IMR-90 (cell line): ENCODE data around the gene OVOL1. TPM values are rescaled to one million over a fixed set of nuclear protein-coding genes. Genes with fewer than 3 reads are reported as not detected.
A peak's percentile ranks its signal among the peaks of the same experiment; 100 is the strongest.

Experiments
- ATAC-seq: fragments of 200-7000 bp; cut with Tn5 transposase; 2 replicates; pipeline ENCODE4 v1.9.1; 2020; ENCODE audit warnings: low read depth, mild to moderate bottlenecking, moderate library complexity
- BruUV-seq: library from RNA; stranded (reverse); fragments of 400-500 nt; replicated peaks from 2 replicates; lab custom pipeline; 2021; lab: Mats Ljungman, UMichigan
- CTCF ChIA-PET: fragments of 300-600 bp; formaldehyde crosslinking; extraction: SDS; loops from one replicate; lab custom pipeline; 2021; ENCODE audit warnings: antibody characterized with exemption; lab: Yijun Ruan, JAX
- POLR2A ChIA-PET: fragments of 300-600 bp; sonication (Branson Sonifier 250); formaldehyde crosslinking; loops from one replicate; lab custom pipeline; 2022; ENCODE audit warnings: antibody characterized with exemption; ENCODE audit not compliant: unreplicated experiment; lab: Charles Lee
- DNase-seq: peaks from one replicate; pipeline ENCODE4 v3.0.0; 2013
- H2AFZ ChIP-seq: replicated peaks from 2 replicates; pipeline ENCODE3; 2013; ENCODE audit warnings: low read length, mild to moderate bottlenecking; ENCODE audit not compliant: poor library complexity
- H2AK5ac ChIP-seq: 2 replicates; pipeline ENCODE4 v1.6.1; 2013; ENCODE audit warnings: low read depth, low read length, inconsistent platforms
- H2AK9ac ChIP-seq: replicated peaks from 2 replicates; pipeline ENCODE3; 2013; ENCODE audit warnings: mild to moderate bottlenecking, low read depth, low read length, moderate library complexity; ENCODE audit not compliant: poor library complexity
- H2BK120ac ChIP-seq: 2 replicates; pipeline ENCODE4 v1.6.1; 2013; ENCODE audit warnings: low read depth, low read length, inconsistent platforms
- H2BK15ac ChIP-seq: 3 replicates; pipeline ENCODE4 v1.6.1; 2013; ENCODE audit warnings: low read depth, low read length, inconsistent platforms
- H2BK20ac ChIP-seq: 2 replicates; pipeline ENCODE4 v1.6.1; 2013; ENCODE audit warnings: low read depth, mild to moderate bottlenecking, inconsistent platforms, low read length, moderate library complexity
- H2BK5ac ChIP-seq: 2 replicates; pipeline ENCODE4 v1.6.1; 2013; ENCODE audit warnings: mild to moderate bottlenecking, low read depth, low read length, inconsistent platforms; ENCODE audit not compliant: poor library complexity, severe bottlenecking
- H3K14ac ChIP-seq: replicated peaks from 2 replicates; pipeline ENCODE4 v1.6.1; 2013; ENCODE audit warnings: low read depth, low read length, inconsistent platforms
- H3K18ac ChIP-seq: 2 replicates; pipeline ENCODE4 v1.6.1; 2013; ENCODE audit warnings: low read depth, low read length, control low read depth
- H3K23ac ChIP-seq: 2 replicates; pipeline ENCODE4 v1.6.1; 2013; ENCODE audit warnings: low read depth, low read length, inconsistent platforms
- H3K27ac ChIP-seq: 2 replicates; pipeline ENCODE4 v1.5.1; 2013; ENCODE audit warnings: mild to moderate bottlenecking, control low read depth, low read length; ENCODE audit not compliant: insufficient read depth
- H3K27me3 ChIP-seq: 2 replicates; pipeline ENCODE4 v1.6.1; 2013; ENCODE audit warnings: low read length; ENCODE audit not compliant: control insufficient read depth, insufficient read depth
- H3K36me3 ChIP-seq: 2 replicates; pipeline ENCODE4 v1.6.1; 2013; ENCODE audit warnings: low read length, mixed read lengths; ENCODE audit not compliant: control insufficient read depth, insufficient read depth
- H3K4ac ChIP-seq: 2 replicates; pipeline ENCODE4 v1.6.1; 2013; ENCODE audit warnings: low read depth, low read length, inconsistent platforms
- H3K4me1 ChIP-seq: 2 replicates; pipeline ENCODE4 v1.6.1; 2013; ENCODE audit warnings: low read length, mixed read lengths; ENCODE audit not compliant: control insufficient read depth, insufficient read depth
- H3K4me2 ChIP-seq: 2 replicates; pipeline ENCODE4 v1.6.1; 2013; ENCODE audit warnings: low read depth, mild to moderate bottlenecking, control low read depth, low read length, moderate library complexity
- H3K4me3 ChIP-seq: 2 replicates; pipeline ENCODE4 v1.5.1; 2013; ENCODE audit warnings: low read depth, mild to moderate bottlenecking, control low read depth, low read length, moderate library complexity; ENCODE audit not compliant: insufficient read depth
- H3K56ac ChIP-seq: 2 replicates; pipeline ENCODE4 v1.6.1; 2013; ENCODE audit warnings: low read length, inconsistent platforms; ENCODE audit not compliant: insufficient read depth; ENCODE audit errors: extremely low read depth
- H3K79me1 ChIP-seq, 2 experiments: 2 replicates each; pipeline ENCODE4 v1.6.1; 2013; ENCODE audit warnings: low read length in 2 of 2, inconsistent platforms in 1 of 2, low read depth in 1 of 2
- H3K9ac ChIP-seq: 2 replicates; pipeline ENCODE4 v1.6.1; 2013; ENCODE audit warnings: low read depth, low read length, control low read depth
- H3K9me1 ChIP-seq: 2 replicates; pipeline ENCODE4 v1.6.1; 2013; ENCODE audit warnings: low read length, inconsistent platforms; ENCODE audit not compliant: insufficient read depth
- H3K9me3 ChIP-seq: 2 replicates; pipeline ENCODE4 v1.6.1; 2013; ENCODE audit warnings: low read length; ENCODE audit not compliant: control insufficient read depth, insufficient read depth
- H4K20me1 ChIP-seq: 2 replicates; pipeline ENCODE4 v1.6.1; 2013; ENCODE audit warnings: low read length, inconsistent platforms; ENCODE audit not compliant: insufficient read depth
- H4K5ac ChIP-seq: 2 replicates; pipeline ENCODE4 v1.6.1; 2013; ENCODE audit warnings: mild to moderate bottlenecking, low read depth, low read length, control low read depth
- H4K8ac ChIP-seq, 2 experiments: 2 replicates each; pipeline ENCODE4 v1.6.1; 2013; ENCODE audit warnings: low read depth in 2 of 2, low read length in 2 of 2, control low read depth in 1 of 2, inconsistent platforms in 1 of 2
- H4K91ac ChIP-seq: 2 replicates; pipeline ENCODE4 v1.6.1; 2013; ENCODE audit warnings: low read depth, low read length, inconsistent platforms; ENCODE audit not compliant: insufficient read depth
- CEBPB ChIP-seq: IDR thresholded peaks from 2 replicates; pipeline ENCODE4 v1.6.1; 2012; ENCODE audit warnings: low read depth, low read length, improper control_type of control experiment
- CHD1 ChIP-seq: IDR thresholded peaks from 2 replicates; pipeline ENCODE4 v1.6.1; 2012; ENCODE audit warnings: low read depth, low read length, improper control_type of control experiment
- NFE2L2 ChIP-seq: fragments of 150-350 bp; IDR thresholded peaks from 2 replicates; pipeline ENCODE4 v1.6.1; 2016; ENCODE audit warnings: low read depth, mild to moderate bottlenecking, low read length
- WGBS, 2 experiments: methylation state at CpG; one replicate each; pipeline versions ENCODE4 v1.1.5 to v1.1.7; 2013; ENCODE audit warnings: missing lambda C conversion rate in 2 of 2; ENCODE audit not compliant: insufficient read length in 1 of 2; ENCODE audit errors: extremely low coverage in 2 of 2; 5-methylcytosine and 5-hydroxymethylcytosine counted together
- dilution Hi-C: fragments of 300-500 bp; cut with HindIII; formaldehyde crosslinking; loops from one replicate; pipeline ENCODE4 v1.14.3; 2018; ENCODE audit warnings: low sequenced_read_pairs; ENCODE audit not compliant: unreplicated experiment
- in situ Hi-C: fragments of 300-500 bp; cut with MboI; formaldehyde crosslinking; loops from 3 replicates; pipeline ENCODE4 v1.14.3; 2019; ENCODE audit warnings: low sequenced_read_pairs, inconsistent platforms, mixed read lengths
- intact Hi-C: fragments of 100-400 bp; cut with micrococcal nuclease; formaldehyde crosslinking; loops from 2 replicates; pipeline ENCODE4 v1.10.0; 2022
- polyA plus RNA-seq, 3 experiments: library from polyadenylated mRNA; depleted of rRNA; stranded (reverse); fragments of >200 nt; gene quantifications; 2 replicates each; pipeline ENCODE4 v1.2.3, GENCODE V29; 2012; ENCODE audit warnings: low replicate concordance in 1 of 3
- total RNA-seq: library from RNA; depleted of rRNA; stranded (reverse); fragments of >200 nt; gene quantifications from 2 replicates; pipeline ENCODE4 v1.2.3, GENCODE V29; 2012

The OVOL1 gene
- total and polyA plus RNA-seq, 2 of the 4 experiments (the other 2 are of a cell fraction): not detected

- Histone ChIP-seq H3K18ac (no peak overlapping the region), H2AK5ac (peak overlapping the region; percentile 75; the same call in 1 of the 2 replicates), H3K4me2 (peak overlapping the region; percentile 4), H3K14ac (no peak overlapping the region; the same call in 1 of the 2 replicates), H2AFZ (peak overlapping the region; percentile 94), H4K20me1 (peaks cover 23% of the 10 kb centered on the region), H3K36me3 (peaks cover 21% of the 10 kb centered on the region; the same call in 1 of the 2 replicates), H3K4ac (no peak overlapping the region; the same call in 1 of the 2 replicates), H3K9me3 (no peaks in the 10 kb centered on the region), H3K56ac (no peak overlapping the region), H3K4me3 (peak overlapping the region; percentile 80), H2BK20ac (no peak overlapping the region), H3K23ac (no peak overlapping the region), H4K91ac (no peak overlapping the region), H3K9me1 (peaks cover 10% of the 10 kb centered on the region), H2BK120ac (no peak overlapping the region), H3K27ac (peak overlapping the region; percentile 2; the same call in 1 of the 2 replicates), H3K4me1 (peaks cover 3% of the 10 kb centered on the region; the same call in 1 of the 2 replicates), H3K9ac (peak overlapping the region; percentile 41; the same call in 1 of the 2 replicates), H3K27me3 (peaks cover 16% of the 10 kb centered on the region; the same call in 1 of the 2 replicates), H2BK5ac (no peak overlapping the region), H4K5ac (no peak overlapping the region), H3K79me1 (peaks cover 21 to 48% of the 10 kb centered on the region in 2 experiments), H2BK15ac (no peak overlapping the region), H4K8ac (peak overlapping the region in 1 of 2 experiments; percentile 13; a peak in 1 of 4 replicates), H2AK9ac (peak overlapping the region; percentile 21)
- intact Hi-C loops (no loop called here), in situ Hi-C loops (no loop called here), dilution Hi-C loops (no loop called here)
- TF ChIP-seq CEBPB (peak; percentile 74; the same call in 1 of the 2 replicates), CHD1 (no peak), NFE2L2 (no peak)
- WGBS, 2 experiments: no CpG with 5 or more reads among the region's 12 CpGs
- POLR2A ChIA-PET: no interaction called here
- DNase-seq: no peak
- CTCF ChIA-PET: interaction anchor here (0.6 to 1.5 kb wide), 8 partner anchors 13 to 107 kb away, joined by 3 to 10 read pairs (median 3); partner anchors contain the start of genes KAT5 and RNASEH2C
- BruUV-seq: no TSS peak
- no peak for ATAC-seq
Observed at GRCh38 chr11:65779669-65779918, 7.3 kb upstream of the OVOL1 start.
